ENCODE results near the gene EVX2.

EVX2 gene

DNA sequence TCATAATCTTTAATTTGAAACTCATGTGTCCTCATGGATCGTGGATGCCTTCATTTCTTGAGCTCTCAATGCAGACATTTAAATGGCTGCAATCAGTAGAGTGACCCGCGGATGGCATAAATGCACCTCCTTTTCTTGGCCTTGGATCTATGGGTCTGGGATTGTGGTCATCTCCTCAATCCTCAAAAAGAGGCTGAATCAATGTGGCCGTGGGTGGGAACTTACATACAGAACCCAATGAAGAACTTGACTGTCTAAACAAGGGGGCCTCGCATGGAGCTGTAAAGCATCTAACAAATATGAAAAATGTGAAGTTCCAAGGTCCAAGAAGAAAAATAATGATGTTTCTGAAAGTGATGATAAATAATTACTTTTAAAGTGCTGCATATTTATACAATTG is 11.7 kb upstream of the EVX2 start:
- no peak for DNase-seq

DNA sequence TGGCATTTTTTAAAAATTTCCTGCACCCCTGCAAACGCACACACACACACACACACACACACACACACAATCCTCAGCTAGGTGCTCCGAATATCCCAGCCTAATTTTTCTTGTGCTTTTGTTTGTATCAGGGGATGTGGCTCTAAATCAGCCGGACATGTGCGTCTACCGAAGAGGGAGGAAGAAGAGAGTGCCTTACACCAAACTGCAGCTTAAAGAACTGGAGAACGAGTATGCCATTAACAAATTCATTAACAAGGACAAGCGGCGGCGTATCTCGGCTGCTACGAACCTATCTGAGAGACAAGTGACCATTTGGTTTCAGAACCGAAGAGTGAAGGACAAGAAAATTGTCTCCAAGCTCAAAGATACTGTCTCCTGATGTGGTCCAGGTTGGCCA is 10.6 kb upstream of the EVX2 start:
- no peak for DNase-seq

DNA sequence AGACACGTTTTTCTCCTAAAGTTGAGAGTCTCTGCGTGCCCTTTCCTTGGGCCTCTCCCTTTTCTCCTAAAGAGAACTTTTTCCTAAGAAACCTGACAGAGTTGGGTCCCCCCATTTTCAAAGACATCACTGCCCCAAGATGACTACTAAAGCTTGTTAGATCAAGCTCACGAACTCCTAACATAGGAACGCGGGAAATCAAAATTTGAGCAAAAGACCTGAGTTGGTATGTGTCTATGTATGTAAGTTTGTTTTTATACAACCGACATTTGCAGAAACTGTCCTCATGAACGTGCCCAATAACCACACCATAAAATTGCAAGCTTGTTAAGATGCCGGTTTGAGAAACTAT is 10.1 kb upstream of the EVX2 start:
- no peak for DNase-seq

DNA sequence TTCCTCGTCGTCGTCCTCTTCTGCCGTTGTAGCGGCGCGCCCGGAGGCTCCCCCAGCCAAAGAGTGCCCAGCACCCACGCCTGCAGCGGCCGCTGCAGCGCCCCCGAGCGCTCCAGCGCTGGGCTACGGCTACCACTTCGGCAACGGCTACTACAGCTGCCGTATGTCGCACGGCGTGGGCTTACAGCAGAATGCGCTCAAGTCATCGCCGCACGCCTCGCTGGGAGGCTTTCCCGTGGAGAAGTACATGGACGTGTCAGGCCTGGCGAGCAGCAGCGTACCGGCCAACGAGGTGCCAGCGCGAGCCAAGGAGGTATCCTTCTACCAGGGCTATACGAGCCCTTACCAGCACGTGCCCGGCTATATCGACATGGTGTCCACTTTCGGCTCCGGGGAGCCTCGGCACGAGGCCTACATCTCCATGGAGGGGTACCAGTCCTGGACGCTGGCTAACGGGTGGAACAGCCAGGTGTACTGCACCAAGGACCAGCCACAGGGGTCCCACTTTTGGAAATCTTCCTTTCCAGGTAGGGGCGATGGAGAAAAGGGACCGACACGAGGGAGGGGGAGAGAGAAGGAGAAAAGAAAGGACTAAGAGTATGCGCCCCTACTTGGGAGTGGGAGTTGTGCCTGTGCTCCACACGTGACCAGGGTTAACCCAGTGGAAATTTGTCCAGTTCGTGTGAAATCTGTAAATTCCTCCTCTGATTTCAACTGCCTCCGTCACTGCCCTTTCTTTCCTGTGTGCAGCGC is 9.6 kb upstream of the EVX2 start:
- DNase-seq: no peak

DNA sequence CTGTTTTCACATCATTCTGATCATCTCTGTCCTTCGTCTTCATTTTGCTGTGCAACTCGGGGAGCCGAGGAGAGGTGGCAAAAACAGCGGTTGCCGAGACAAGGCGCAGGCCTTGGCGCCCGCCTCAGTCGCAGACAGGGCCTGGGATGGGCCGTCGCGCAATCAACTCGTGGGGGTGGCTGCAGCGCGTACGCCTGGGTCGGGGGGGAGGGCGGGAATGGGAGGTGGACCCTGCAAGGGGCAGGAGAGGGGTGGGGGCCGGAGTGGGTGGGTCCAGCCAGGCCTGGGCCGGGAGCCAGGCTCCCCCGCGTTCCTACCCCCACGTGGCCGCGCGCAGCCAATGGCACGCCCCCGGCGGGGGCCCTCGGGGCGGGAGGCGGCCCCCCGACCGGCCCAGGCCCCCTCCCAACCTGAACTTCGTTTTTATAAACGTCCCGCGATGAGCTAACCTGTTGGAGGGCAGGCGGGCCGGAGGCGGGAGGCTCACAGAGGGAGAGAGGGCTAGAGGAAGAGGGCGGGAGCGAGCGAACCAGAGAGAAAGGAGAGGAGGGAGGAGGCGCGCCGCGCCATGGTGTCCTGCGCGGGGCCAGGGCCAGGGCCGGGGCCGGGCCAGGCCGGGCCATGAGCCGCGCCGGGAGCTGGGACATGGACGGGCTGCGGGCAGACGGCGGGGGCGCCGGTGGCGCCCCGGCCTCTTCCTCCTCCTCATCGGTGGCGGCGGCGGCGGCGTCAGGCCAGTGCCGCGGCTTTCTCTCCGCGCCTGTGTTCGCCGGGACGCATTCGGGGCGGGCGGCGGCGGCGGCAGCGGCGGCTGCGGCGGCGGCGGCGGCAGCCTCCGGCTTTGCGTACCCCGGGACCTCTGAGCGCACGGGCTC is 8.7 kb upstream of the EVX2 start, which contains the start of gene HOXD13:
Gene HOXD13 (plus strand): TSS at position 452 of the 875 bp plus-strand sequence. CDS start 170 bp downstream, at position 622.
- DNase-seq: no peak

DNA sequence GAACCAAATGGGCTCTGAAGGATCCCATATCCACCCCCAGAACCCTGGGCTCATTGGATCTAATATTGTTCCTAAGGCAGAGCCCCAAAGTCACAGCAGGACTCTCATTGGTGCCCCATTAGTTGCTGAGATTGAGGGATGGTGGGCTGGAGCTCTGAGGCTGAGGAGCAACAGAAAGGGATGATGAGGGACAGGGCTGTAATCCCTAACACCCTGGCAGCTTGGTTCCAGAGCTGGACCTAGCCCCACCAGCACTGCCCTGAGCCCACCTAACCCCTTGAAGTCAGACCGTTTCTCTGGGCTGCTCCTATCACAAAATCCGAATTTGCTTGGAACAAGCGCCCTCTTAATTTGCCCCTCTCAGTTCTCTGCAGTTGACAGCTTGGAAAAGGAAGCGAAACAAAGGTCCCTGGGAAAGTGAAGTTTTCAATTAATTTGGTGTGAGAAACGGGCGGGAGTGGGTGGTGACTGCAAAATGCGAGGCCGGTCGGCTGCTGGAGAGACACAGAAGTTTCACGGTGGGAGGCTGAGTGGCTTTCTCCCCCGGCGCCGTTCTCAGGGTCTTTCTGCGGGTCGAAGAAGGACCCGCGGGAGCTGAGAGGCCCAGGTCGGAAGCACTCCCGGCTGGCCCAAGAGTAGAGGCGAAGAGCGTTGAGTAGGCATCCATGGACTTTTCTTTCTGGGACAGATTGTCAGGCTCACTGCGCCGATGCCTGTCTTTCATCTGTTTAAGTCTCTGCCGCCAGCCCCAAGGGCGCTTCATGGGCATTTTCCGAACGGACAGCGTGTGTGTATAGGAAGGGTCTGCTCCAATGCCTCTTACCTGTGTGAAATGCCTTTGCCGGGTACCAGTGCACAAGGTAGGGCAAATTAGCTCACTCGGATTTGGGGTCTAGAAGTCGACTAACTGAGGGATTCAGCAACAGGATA is 7.8 kb upstream of the EVX2 start:
- no peak for DNase-seq

GRCh38 chr2:176090862-176091261 is 7.1 kb upstream of the EVX2 start:
- no peak for DNase-seq

DNA sequence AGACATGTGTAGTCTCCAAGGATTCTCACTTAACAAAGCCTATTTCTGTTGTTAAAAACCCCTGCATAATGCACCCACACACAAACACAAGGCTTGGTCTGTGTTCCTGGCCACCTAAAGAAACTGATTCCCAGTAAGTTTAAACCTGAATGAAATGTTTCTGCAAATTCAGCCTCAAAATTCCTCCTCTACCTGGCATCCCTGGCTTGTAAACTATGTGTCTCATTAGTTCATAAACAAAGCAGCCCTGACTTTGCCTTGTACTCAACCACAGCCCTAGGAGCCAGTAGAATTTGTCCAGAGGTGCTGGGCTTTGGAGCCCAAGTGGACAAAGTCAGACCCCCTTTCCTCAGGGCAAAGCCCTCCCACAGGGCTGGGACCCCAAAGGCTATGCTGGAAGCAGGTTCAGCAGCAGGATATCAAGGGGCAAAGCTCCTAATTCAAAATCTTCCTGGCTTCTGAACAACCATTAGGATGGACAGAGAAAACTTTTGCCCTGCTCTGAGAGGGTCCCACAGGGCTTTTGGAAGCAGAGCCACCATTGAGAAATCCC is 6.2 kb upstream of the EVX2 start:
- no peak for DNase-seq

GRCh38 chr2:176088937-176089842 is 5.4 kb upstream of the EVX2 start:
- DNase-seq: no peak

DNA sequence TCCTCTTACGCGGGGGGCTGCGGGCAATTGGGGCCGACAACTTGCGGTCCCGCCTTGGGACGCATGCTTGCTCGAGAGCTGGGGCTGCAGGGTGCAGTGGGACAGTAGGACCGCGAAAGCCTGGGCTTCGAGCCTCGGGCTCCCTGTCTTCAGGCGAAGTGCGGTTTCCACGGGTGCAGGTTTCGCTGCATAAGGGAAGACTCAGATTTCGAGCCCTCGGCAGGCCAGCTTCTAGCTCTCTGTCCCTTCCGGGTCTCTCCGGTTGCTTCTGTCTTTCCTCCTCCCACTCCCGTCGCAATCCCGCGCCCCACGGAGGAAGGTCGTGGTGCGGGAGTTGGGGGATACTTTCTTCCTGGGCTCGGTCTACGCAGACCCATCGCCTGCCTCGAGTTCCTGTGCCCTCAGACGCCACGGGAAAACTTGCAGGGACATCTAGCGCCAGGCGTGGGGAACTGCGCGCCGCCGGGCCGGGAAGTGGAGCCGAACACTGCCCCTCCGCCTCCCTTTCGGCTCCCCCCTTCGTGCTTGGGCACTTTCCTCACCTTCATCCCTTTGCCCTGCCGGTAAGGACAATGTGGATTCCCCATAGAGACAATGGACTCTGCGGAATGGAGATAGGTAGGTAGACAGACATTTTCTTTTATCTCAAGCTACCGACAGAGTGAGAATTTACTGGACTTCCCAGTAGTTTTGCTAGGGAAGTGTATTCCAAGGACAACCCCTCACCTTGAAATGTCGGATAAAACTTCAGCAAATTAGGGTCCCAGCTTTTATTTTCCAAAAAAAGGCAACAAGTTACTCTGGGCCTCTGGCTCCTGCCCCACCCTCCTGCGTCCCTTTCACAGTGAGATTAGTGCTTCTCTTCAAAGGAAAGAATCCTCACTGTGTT is 4.5 kb upstream of the EVX2 start:
- DNase-seq: no peak

DNA sequence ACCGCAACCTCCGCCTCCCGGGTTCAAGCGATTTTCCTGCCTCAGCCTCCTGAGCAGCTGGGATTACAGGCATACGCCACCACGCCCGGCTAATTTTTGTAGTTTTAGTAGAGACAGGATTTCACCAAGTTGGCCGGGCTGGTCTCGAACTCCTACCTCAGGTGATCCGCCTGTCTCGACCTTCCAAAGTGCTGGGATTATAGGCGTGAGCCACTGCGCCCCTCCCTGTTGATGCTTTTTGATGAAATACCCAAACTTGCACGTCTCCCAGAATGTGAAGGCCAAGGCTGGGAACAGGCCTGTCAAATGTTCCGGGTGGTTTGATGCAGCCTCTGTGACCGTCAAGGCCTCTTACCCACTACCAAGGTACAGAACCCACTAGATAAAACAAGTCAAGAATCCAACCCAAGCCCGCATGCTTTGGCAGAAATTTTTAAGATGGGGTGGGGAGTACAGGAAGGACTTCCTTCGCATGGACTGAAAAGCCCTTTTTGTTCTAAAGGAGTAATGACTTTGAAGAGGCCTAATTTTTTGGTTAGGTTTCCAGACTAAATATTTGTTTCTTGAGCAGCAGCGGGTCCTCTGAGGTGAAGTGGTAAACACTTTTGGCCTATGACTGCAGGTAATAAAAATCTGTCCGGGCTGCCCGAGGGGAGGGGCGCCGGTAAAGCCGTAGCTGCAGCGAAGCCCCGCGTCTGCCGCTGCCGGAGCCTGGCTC is 3.7 kb upstream of the EVX2 start:
- no peak for DNase-seq

- no peak for DNase-seq
These were observed 2.4 kb upstream of the EVX2 start for GRCh38 chr2:176085861-176086771.

DNA sequence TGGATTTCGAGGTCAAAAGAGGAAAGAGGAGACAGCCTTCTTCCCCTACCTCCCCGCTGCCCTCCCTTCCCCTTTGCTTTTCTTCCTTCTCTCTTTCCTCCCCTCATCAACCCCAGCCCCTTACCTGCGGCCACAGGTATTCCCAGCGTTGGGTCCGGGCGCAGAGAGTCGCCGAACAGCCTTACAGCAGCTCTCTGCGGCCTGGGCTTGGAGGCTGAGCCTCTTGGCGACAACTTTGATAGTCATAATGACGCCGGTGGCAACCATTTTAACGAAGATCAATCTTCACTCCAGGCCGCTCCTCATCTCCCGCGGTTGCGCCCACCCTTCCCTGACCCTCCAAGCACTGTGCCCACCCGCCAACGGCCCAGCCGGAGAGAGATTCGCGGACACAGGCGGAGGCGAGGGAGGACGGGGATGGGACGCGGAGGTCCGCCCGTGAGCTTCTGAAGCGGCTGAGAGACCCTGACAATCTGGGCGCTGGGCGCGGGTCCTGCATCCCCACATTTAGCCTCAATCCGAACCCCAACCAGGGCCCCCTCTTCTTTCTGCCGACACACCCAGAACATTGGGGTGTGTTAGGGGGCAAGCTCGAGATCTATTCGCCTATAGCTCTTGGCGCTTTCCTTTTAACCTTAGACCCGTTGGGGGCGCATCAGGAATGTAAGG is 1.5 kb upstream of the EVX2 start:
- no peak for DNase-seq

- DNase-seq: no peak
These were observed 903 bp upstream of the EVX2 start for GRCh38 chr2:176084611-176085119.

DNA sequence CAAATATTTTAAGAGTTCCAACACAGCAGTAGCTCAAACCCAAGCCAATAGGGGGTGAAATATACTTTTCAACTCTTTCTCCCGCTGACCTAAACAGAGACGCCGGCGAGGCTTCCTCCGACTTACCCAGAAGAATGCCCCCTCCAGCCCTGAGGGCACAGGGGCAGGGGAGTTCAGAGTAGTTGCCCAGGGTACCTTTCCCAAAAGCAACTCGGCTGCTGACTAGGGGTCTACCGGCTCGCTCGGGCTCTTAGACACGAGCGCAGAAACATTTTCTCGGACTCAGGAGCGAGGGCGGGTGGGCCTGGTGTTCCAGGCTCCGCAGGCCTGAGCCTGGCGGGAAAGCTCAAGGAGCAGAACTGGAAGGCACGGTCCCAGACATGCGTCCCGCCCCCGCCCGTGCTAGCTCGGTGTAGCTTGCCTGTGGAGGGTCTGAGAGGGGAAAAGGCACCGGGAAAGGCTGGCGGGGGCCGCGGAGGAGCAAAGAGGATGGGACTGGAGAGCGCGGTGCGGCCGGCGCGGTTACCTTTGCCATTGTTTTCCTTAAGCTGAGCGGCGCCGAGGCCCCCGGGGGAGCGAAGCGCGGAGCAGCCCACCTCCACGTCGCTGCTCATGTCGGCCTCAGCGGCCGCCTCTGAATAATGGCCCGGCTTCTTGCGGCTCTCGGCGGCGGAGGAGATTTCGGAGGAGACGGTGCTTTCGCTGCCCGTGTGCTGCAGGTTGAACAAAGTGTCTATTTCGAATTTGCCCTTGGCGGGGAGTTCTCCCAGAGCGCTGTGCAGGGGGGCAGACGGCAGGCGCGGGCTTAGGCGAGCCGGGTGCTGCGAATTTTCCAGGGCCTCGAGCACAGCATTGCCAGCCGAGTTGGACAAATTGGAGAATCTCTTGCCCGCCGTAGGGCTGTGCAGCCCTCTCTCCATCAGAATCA is 674 bp downstream of the EVX2 start:
- DNase-seq: no peak

DNA sequence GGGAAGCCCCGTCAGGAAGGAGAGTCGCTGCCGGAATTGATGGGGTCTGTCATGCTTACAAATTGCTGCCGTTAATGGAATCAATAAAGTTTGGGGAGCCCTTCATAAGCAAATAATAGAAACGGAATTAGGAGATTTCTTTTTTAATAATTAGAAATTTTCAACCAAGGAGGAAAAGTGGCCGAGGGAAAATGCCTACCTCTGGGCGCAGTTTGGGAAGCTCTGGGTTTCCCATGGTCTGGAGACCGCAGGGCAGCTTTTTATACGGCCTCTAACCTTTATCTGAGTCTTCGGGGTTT is 1.3 kb downstream of the EVX2 start:
- no peak for DNase-seq
